Right lobe of liver (tissue), 4 donors: ENCODE measurements around the gene PPME1.

ENCODE experiments used
- CTCF ChIP-seq, 4 donors: fragments of 200-600 bp in 3 of 4; fragments of 450-650 bp in 1 of 4; IDR thresholded peaks; one replicate each; pipeline versions ENCODE4 v1.5.1 to v1.8.0; 2016 to 2022; ENCODE audit warnings: antibody characterized with exemption in 4 of 4, mild to moderate bottlenecking in 2 of 4
- POLR2A ChIP-seq: fragments of 450-650 bp; IDR thresholded peaks from one replicate; pipeline ENCODE4 v1.6.1; 2017; ENCODE audit warnings: antibody characterized with exemption, mild to moderate bottlenecking
- donor health status: DM: no; HTN: no; CAD: no.
- donor health status: DM: no; HTN: no; CAD: no.
- donor health status: DM: no; HTN: yes; CAD: no.

- TF ChIP-seq CTCF (IDR thresholded peaks at IDR 0.05) = no peak
- TF ChIP-seq POLR2A = no peak
These were observed 14.2 kb downstream of the PPME1 start for GRCh38 chr11:74185285-74185684.
